ENCODE results near the gene SURF2.

DNA sequence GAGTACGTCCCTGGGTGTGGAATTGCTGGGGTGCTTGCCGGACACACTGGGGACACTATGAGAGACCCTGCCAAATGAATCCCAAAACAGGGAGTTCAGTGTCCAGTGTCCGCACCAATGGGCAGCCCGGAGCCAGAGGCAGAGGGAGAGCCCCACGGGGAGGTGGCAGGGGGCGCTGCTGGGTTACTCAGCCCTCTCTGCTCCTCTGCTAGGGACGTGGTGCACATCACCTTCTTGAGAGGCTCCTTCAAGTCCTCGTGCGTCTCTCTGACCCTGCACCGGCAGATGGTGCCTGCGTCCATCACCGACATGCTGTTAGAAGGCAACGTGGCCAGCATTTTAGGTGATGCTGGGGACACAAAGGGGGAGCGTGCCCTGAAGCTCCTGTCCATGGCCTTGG, 40.6 kb downstream of the SURF2 start:
- TF ChIP-seq, protein P1, sequence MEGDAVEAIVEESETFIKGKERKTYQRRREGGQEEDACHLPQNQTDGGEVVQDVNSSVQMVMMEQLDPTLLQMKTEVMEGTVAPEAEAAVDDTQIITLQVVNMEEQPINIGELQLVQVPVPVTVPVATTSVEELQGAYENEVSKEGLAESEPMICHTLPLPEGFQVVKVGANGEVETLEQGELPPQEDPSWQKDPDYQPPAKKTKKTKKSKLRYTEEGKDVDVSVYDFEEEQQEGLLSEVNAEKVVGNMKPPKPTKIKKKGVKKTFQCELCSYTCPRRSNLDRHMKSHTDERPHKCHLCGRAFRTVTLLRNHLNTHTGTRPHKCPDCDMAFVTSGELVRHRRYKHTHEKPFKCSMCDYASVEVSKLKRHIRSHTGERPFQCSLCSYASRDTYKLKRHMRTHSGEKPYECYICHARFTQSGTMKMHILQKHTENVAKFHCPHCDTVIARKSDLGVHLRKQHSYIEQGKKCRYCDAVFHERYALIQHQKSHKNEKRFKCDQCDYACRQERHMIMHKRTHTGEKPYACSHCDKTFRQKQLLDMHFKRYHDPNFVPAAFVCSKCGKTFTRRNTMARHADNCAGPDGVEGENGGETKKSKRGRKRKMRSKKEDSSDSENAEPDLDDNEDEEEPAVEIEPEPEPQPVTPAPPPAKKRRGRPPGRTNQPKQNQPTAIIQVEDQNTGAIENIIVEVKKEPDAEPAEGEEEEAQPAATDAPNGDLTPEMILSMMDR (IDR thresholded peaks at IDR 0.05) = no peak
- no peak for TF ChIP-seq POLR2A (IDR thresholded peaks at IDR 0.05)
- TF ChIP-seq POLR2AphosphoS5 (IDR thresholded peaks at IDR 0.05) = no peak

Measured in upper lobe of left lung (tissue), 4 donors.